Inferior parietal cortex (tissue), 1 donor: Measurements from ENCODE around the gene FSIP1.

Experiments used
- DNase-seq: peaks from one replicate; pipeline ENCODE4 v3.0.0-alpha.2; 2016; ENCODE audit errors: extremely low spot score

FSIP1 gene

GRCh38 chr15:39685999-39686613, 96.5 kb downstream of the FSIP1 start:
- DNase-seq = peak; percentile 73

GRCh38 chr15:39685367-39685766, 97.3 kb downstream of the FSIP1 start:
- no peak for DNase-seq

- no peak for DNase-seq
Observed at GRCh38 chr15:39684233-39684632, 98.4 kb downstream of the FSIP1 start.

GRCh38 chr15:39682366-39682765, 100.3 kb downstream of the FSIP1 start:
- DNase-seq = no peak

GRCh38 chr15:39680868-39681267, 101.8 kb downstream of the FSIP1 start:
- no peak for DNase-seq

- DNase-seq = no peak
Observed at GRCh38 chr15:39672666-39673065, 110.0 kb downstream of the FSIP1 start.

GRCh38 chr15:39672184-39672583, 110.5 kb downstream of the FSIP1 start:
- no peak for DNase-seq

GRCh38 chr15:39670687-39671086, 112.0 kb downstream of the FSIP1 start:
- no peak for DNase-seq

GRCh38 chr15:39669661-39670060, 113.0 kb downstream of the FSIP1 start:
- no peak for DNase-seq

GRCh38 chr15:39669241-39669640, 113.4 kb downstream of the FSIP1 start:
- DNase-seq = no peak

- no peak for DNase-seq
Observed at GRCh38 chr15:39668457-39668856, 114.2 kb downstream of the FSIP1 start.

GRCh38 chr15:39667382-39668127, 115.1 kb downstream of the FSIP1 start:
- DNase-seq = no peak

GRCh38 chr15:39666677-39667076, 116.0 kb downstream of the FSIP1 start:
- DNase-seq = no peak

- DNase-seq = no peak
Observed at GRCh38 chr15:39665629-39666250, 116.9 kb downstream of the FSIP1 start.

GRCh38 chr15:39663704-39664250, 118.9 kb downstream of the FSIP1 start:
- DNase-seq = no peak

- no peak for DNase-seq
Observed at GRCh38 chr15:39661776-39662175, 120.9 kb downstream of the FSIP1 start.

- no peak for DNase-seq
Observed at GRCh38 chr15:39658740-39659139, 123.9 kb downstream of the FSIP1 start.

- no peak for DNase-seq
Observed at GRCh38 chr15:39657668-39658067, 125.0 kb downstream of the FSIP1 start.

GRCh38 chr15:39657181-39657580, 125.5 kb downstream of the FSIP1 start:
- no peak for DNase-seq

- DNase-seq = no peak
Observed at GRCh38 chr15:39654304-39654703, 128.3 kb downstream of the FSIP1 start.

GRCh38 chr15:39651881-39652280, 130.8 kb downstream of the FSIP1 start:
- no peak for DNase-seq

GRCh38 chr15:39651295-39651694, 131.3 kb downstream of the FSIP1 start:
- no peak for DNase-seq

GRCh38 chr15:39649757-39650156, 132.9 kb downstream of the FSIP1 start:
- DNase-seq = no peak
